Testis (tissue), 3 donors: Measurements from ENCODE around the gene CEMP1. TPM values are rescaled to one million over a fixed set of nuclear protein-coding genes. Genes with fewer than 3 reads are reported as not detected.
A peak's percentile ranks its signal among the peaks of the same experiment; 100 is the strongest.

Experiments used
- DNase-seq: peaks from one replicate; pipeline ENCODE4 v3.0.0-alpha.2; 2019
- H3K27ac ChIP-seq, 2 donors: fragments of 200-600 bp; sonication (generic); one replicate each; pipeline ENCODE4 v1.5.1; 2019
- H3K27me3 ChIP-seq: fragments of 200-600 bp; sonication (generic); one replicate; pipeline ENCODE4 v1.5.1; 2019
- H3K36me3 ChIP-seq: fragments of 200-600 bp; sonication (generic); one replicate; pipeline ENCODE4 v1.5.1; 2017; ENCODE audit warnings: low read depth; ENCODE audit errors: missing control alignments
- H3K4me1 ChIP-seq: fragments of 200-600 bp; sonication (generic); one replicate; pipeline ENCODE4 v1.5.1; 2019
- H3K4me3 ChIP-seq, 2 donors: fragments of 200-600 bp; sonication (generic); one replicate each; pipeline ENCODE4 v1.5.1; 2017 to 2019
- H3K9me3 ChIP-seq: fragments of 200-600 bp; sonication (generic); one replicate; pipeline ENCODE4 v1.5.1; 2017
- POLR2A ChIP-seq: fragments of 450-650 bp; IDR thresholded peaks from one replicate; pipeline ENCODE4 v1.6.1; 2017; ENCODE audit warnings: antibody characterized with exemption, mild to moderate bottlenecking, moderate library complexity
- WGBS, 2 donors: methylation state at CpG; one replicate each; pipeline ENCODE4 v1.1.5; 2018; 5-methylcytosine and 5-hydroxymethylcytosine counted together
- intact Hi-C: fragments of 100-400 bp; cut with DNase I; formaldehyde crosslinking; loops from one replicate; pipeline ENCODE4 v1.15.1; 2023; ENCODE audit warnings: low total_unique reads
- polyA plus RNA-seq: library from polyadenylated mRNA; stranded (reverse); fragments of 350-450 nt; fragmentation: Illumina TruSeq; extraction: RNeasy Lipid Tissue Mini Kit (QIAGEN cat#74804); gene quantifications from one replicate; pipeline ENCODE4 v1.2.3, GENCODE V29; 2014; ENCODE audit warnings: low read depth, low replicate concordance; ENCODE audit not compliant: insufficient read depth
- total RNA-seq, 2 donors: library from RNA; depleted of rRNA; stranded (reverse); fragments of >200 nt; gene quantifications; one replicate each; pipeline ENCODE4 v1.2.3, GENCODE V29; 2016
- TF ChIP-seq, protein P1 (sequence below), 3 experiments: fragments of 450-650 bp in 2 of 3; fragments of 200-600 bp in 1 of 3; sonication (generic) in 1 of 3; IDR thresholded peaks; one replicate each; pipeline ENCODE4 v1.5.1; 2016 to 2019; ENCODE audit warnings: antibody characterized with exemption in 3 of 3, mild to moderate bottlenecking in 2 of 3, moderate library complexity in 1 of 3

Gene CEMP1
- total and polyA plus RNA-seq, 3 donors from 2014 or later, result 1.6 to 5.5 (median 5.4) TPM

- H3K4me1 ChIP-seq, result peaks cover 30% of the 10 kb centered on the region
- no peaks in the 10 kb centered on the region for H3K27me3 ChIP-seq
- TF ChIP-seq, protein P1, sequence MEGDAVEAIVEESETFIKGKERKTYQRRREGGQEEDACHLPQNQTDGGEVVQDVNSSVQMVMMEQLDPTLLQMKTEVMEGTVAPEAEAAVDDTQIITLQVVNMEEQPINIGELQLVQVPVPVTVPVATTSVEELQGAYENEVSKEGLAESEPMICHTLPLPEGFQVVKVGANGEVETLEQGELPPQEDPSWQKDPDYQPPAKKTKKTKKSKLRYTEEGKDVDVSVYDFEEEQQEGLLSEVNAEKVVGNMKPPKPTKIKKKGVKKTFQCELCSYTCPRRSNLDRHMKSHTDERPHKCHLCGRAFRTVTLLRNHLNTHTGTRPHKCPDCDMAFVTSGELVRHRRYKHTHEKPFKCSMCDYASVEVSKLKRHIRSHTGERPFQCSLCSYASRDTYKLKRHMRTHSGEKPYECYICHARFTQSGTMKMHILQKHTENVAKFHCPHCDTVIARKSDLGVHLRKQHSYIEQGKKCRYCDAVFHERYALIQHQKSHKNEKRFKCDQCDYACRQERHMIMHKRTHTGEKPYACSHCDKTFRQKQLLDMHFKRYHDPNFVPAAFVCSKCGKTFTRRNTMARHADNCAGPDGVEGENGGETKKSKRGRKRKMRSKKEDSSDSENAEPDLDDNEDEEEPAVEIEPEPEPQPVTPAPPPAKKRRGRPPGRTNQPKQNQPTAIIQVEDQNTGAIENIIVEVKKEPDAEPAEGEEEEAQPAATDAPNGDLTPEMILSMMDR (IDR thresholded peaks at IDR 0.05), result no peak
- TF ChIP-seq POLR2A, result no peak
- no peaks in the 10 kb centered on the region for H3K36me3 ChIP-seq
- 80 to 88% methylated on average over 1 to 6 of the region's 6 CpGs for WGBS, 2 donors
- H3K4me3 ChIP-seq, result no peak overlapping the region
- no peaks in the 10 kb centered on the region for H3K9me3 ChIP-seq
- H3K27ac ChIP-seq, result no peak overlapping the region
- no peak for DNase-seq
- intact Hi-C loops, result no loop called here
Measured at GRCh38 chr16:2499454-2499853, 31.8 kb downstream of the CEMP1 start.

DNA sequence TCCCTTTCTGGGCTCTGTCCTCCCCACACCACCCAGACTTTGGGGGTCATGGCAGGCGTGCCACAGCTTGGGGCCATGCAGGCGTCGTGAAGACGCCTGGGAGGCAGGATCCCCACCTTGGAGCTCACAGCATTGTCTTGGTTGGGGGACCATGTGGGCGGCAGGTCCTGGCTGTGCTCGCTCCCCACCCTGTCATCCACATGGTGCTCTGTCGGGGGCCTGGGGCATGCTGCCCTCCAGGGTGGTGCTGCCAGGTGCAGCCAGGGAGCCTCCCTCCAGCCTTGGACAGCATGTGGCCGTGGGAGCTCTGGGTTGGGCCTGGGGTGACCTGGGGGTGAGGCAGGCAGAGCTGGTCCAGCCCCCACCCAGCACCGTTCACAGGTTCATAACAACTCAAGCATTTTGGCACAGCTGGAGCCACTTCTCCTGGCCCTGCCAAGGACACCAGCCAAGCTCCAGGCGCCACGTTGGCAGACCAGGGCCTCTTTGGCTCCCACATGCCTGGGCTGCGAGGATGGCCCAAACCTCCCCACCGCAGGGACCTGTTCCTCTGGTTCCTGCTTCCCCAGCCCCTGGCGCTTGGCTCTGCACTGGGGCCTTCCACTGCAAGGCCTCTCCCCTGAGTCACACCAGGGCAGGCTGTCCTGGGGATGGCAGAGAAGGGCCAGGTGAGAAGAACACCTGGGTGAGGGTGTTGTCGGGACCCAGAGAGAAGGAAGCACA, 32.5 kb downstream of the CEMP1 start:
- WGBS, 2 donors, result 77% methylated on average over 15 of the region's 15 CpGs; no CpG with 5 or more reads in 1 of the 2 donors
- intact Hi-C loops, result no loop called here
- peaks cover 30% of the 10 kb centered on the region for H3K4me1 ChIP-seq
- H3K27ac ChIP-seq, result no peak overlapping the region
- no peaks in the 10 kb centered on the region for H3K9me3 ChIP-seq
- DNase-seq, result no peak
- TF ChIP-seq POLR2A, result no peak
- TF ChIP-seq, protein P1 (IDR thresholded peaks at IDR 0.05), result no peak
- no peaks in the 10 kb centered on the region for H3K27me3 ChIP-seq
- no peak overlapping the region for H3K4me3 ChIP-seq
- H3K36me3 ChIP-seq, result no peaks in the 10 kb centered on the region

DNA sequence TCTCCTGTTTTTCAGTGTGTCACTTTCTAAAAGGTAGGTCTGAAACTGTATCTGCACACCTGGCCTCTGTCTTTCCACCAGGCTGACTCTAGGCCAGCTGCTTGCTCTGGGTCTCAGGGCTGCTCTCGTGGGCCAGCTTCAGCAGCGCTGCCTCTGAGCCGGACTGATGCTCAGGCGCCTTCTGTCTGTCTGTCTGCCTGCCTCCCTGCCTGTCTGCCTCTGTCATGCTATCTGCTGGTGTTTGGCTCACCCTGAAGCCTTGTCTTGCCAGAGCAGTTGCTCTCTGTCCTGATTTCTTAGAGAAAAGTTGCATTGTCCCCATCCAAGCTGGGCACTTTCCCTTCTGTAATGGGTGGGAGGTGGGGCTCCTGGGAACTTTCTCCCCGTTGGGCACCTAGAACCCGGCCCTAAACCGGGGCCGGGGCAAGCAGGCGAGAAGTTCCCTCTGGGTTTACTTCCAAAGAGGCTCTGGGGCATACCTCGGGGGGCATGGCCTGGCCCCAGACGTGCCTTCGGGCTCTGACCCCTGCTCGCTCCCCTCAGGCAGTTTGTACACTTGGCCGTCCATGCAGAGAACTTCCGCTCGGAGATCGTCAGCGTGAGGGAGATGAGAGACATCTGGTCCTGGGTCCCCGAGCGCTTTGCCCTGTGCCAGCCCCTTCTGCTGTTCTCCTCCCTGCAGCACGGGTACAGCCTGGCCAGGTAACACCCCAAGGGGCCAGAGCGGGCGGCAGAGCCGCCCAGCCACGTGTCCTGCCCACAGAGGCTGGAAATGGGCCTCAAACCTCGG, 33.3 kb downstream of the CEMP1 start:
- H3K27me3 ChIP-seq, result no peaks in the 10 kb centered on the region
- intact Hi-C loops, result no loop called here
- 75 to 80% methylated on average over 15 to 26 of the region's 26 CpGs for WGBS, 2 donors
- DNase-seq, result no peak
- no peak overlapping the region for H3K4me3 ChIP-seq
- H3K36me3 ChIP-seq, result no peaks in the 10 kb centered on the region
- H3K4me1 ChIP-seq, result peaks cover 28% of the 10 kb centered on the region
- TF ChIP-seq, protein P1 (IDR thresholded peaks at IDR 0.05), result no peak
- no peak for TF ChIP-seq POLR2A
- no peaks in the 10 kb centered on the region for H3K9me3 ChIP-seq
- no peak overlapping the region for H3K27ac ChIP-seq

DNA sequence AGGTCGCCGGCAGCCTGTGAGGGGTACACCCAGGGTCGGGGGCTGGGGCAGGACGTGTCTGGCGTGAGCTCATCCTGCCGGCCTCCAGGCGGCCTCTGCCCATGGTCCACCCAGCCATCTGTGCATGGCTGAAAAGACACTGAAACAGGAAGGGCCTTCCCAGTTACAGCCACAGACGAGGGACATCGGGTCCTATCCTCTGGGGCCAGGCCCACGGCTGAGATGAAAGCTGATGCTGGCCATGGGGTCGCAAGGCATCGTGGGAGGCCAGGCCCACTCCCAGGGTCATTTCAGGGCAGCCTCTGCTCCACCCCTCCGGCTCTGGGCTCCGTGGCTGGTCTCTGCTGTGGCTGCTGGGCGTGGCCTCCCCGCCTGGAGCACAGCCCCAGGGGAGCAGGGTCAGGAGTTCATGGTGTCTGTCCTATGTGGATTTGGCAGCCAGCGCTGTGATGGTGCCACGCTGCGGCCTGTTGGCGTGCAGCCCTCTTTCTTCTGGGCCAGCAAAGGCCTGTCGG, 34.0 kb downstream of the CEMP1 start:
- H3K27ac ChIP-seq, result no peak overlapping the region
- DNase-seq, result peak; percentile 75
- H3K4me1 ChIP-seq, result peaks cover 23% of the 10 kb centered on the region
- no peak overlapping the region for H3K4me3 ChIP-seq
- intact Hi-C loops, result no loop called here
- TF ChIP-seq, protein P1 (IDR thresholded peaks at IDR 0.05), result no peak
- TF ChIP-seq POLR2A, result no peak
- no peaks in the 10 kb centered on the region for H3K36me3 ChIP-seq
- H3K9me3 ChIP-seq, result no peaks in the 10 kb centered on the region
- H3K27me3 ChIP-seq, result no peaks in the 10 kb centered on the region
- WGBS, 2 donors, result 54 to 65% methylated on average over 8 to 21 of the region's 21 CpGs
